HepG2 (cell line): ENCODE results near the gene APBB2. TPM values are rescaled to one million over a fixed set of nuclear protein-coding genes. Genes with fewer than 3 reads are reported as not detected.

Experiments used
- ATAC-seq: fragments of 200-7000 bp; cut with Tn5 transposase; 3 replicates; pipeline ENCODE4 v1.9.1; 2020; ENCODE audit warnings: mild to moderate bottlenecking, moderate library complexity
- BruUV-seq: library from RNA; stranded (reverse); fragments of 400-500 nt; replicated peaks from 2 replicates; lab custom pipeline; 2021; lab: Mats Ljungman, UMichigan
- CTCF ChIA-PET: fragments of 300-600 bp; formaldehyde crosslinking; extraction: SDS; loops from one replicate; lab custom pipeline; 2021; ENCODE audit warnings: low total read pairs, inconsistent platforms, low intra/inter-chr PET ratio; lab: Yijun Ruan, JAX
- POLR2A ChIA-PET: fragments of 350-600 bp; sonication (Branson Sonifier 250); formaldehyde crosslinking; loops from one replicate; lab custom pipeline; 2020; ENCODE audit warnings: antibody characterized with exemption, inconsistent platforms; lab: Yijun Ruan, JAX
- DNase-seq: peaks from one replicate; pipeline ENCODE4 v3.0.0-alpha.2; 2015; ENCODE audit warnings: low spot score
- FAIRE-seq: peaks from 3 replicates; lab custom pipeline; 2011; peaks lifted over from hg19 to GRCh38; lab: Jason Lieb, UNC
- H2AFZ ChIP-seq: one replicate; pipeline ENCODE4 v1.6.1; 2011; ENCODE audit warnings: low read length, inconsistent platforms
- H3K27ac ChIP-seq: fragments of 300-600 bp; 3 replicates; pipeline ENCODE4 v1.8.0; 2011; ENCODE audit warnings: mixed run types, mild to moderate bottlenecking, mixed read lengths, low read length, inconsistent platforms; ENCODE audit not compliant: insufficient read depth; ENCODE audit errors: extremely low read length
- H3K27me3 ChIP-seq, 2 experiments: fragments of 200-600 bp in 1 of 2; 2 replicates in 1 of 2; 3 replicates in 1 of 2; pipeline versions ENCODE4 v1.6.0 to v1.8.0; 2011; ENCODE audit warnings: low read length in 2 of 2, mild to moderate bottlenecking in 2 of 2, moderate library complexity in 2 of 2, inconsistent platforms in 1 of 2; ENCODE audit not compliant: insufficient read depth in 2 of 2, control insufficient read depth in 1 of 2
- H3K36me3 ChIP-seq, 2 experiments: fragments of 200-600 bp in 1 of 2; replicated peaks in 1 of 2; 2 replicates in 1 of 2; 3 replicates in 1 of 2; pipeline versions ENCODE4 v1.5.1 to v1.8.0; 2011; ENCODE audit warnings: low read length in 2 of 2, inconsistent platforms in 1 of 2; ENCODE audit not compliant: insufficient read depth in 2 of 2, control insufficient read depth in 1 of 2
- H3K4me1 ChIP-seq: 2 replicates; pipeline ENCODE4 v1.5.1; 2012; ENCODE audit warnings: low read length, inconsistent platforms; ENCODE audit not compliant: insufficient read depth
- H3K4me2 ChIP-seq: 2 replicates; pipeline ENCODE4 v1.6.0; 2011; ENCODE audit warnings: low read depth, low read length, inconsistent platforms
- H3K4me3 ChIP-seq, 3 experiments: fragments of 200-600 bp in 1 of 3; sonication (generic), shearing (Covaris generic) in 1 of 3; replicated peaks in 1 of 3; 2 replicates each; pipeline ENCODE4 v1.5.1; 2011 to 2016; ENCODE audit warnings: low read length in 3 of 3, inconsistent platforms in 2 of 3, low read depth in 2 of 3, mild to moderate bottlenecking in 2 of 3, control low read depth in 1 of 3, mixed read lengths in 1 of 3; ENCODE audit not compliant: insufficient read depth in 1 of 3
- H3K79me2 ChIP-seq: one replicate; pipeline ENCODE4 v1.6.1; 2011; ENCODE audit warnings: low read length, inconsistent platforms; ENCODE audit not compliant: insufficient read depth
- H3K9ac ChIP-seq: 2 replicates; pipeline ENCODE4 v1.6.0; 2011; ENCODE audit warnings: mild to moderate bottlenecking, low read depth, low read length, inconsistent platforms; ENCODE audit not compliant: insufficient read depth
- H3K9me3 ChIP-seq: 2 replicates; pipeline ENCODE4 v1.5.1; 2012; ENCODE audit warnings: mild to moderate bottlenecking, low read length
- H4K20me1 ChIP-seq: 2 replicates; pipeline ENCODE4 v1.6.0; 2011; ENCODE audit warnings: inconsistent platforms, mild to moderate bottlenecking, low read length, moderate library complexity; ENCODE audit not compliant: insufficient read depth
- GTF2F1 ChIP-seq: fragments of 150-350 bp; IDR thresholded peaks from 2 replicates; pipeline ENCODE4 v1.6.1; 2014; ENCODE audit warnings: low read length
- HOXA7 ChIP-seq: sonication (generic); formaldehyde crosslinking; IDR thresholded peaks from 2 replicates; pipeline ENCODE4 v1.8.1; 2022; ENCODE audit warnings: mild to moderate bottlenecking, missing genetic modification reagents, moderate library complexity
- NFE2L1 ChIP-seq: sonication (generic); formaldehyde crosslinking; IDR thresholded peaks from 2 replicates; pipeline ENCODE4 v1.4.0; 2020; ENCODE audit warnings: missing genetic modification reagents, mild to moderate bottlenecking, borderline replicate concordance
- ZNF3 ChIP-seq: IDR thresholded peaks from 2 replicates; pipeline ENCODE4 v1.7.0; 2017; ENCODE audit warnings: inconsistent platforms
- ZNF44 ChIP-seq: sonication (generic); formaldehyde crosslinking; IDR thresholded peaks from 2 replicates; pipeline ENCODE4 v1.5.1; 2020; ENCODE audit warnings: mild to moderate bottlenecking, missing genetic modification reagents
- ZNF564 ChIP-seq: sonication (generic); formaldehyde crosslinking; IDR thresholded peaks from 2 replicates; pipeline ENCODE4 v1.8.1; 2023; ENCODE audit warnings: mild to moderate bottlenecking, missing genetic modification reagents
- WGBS: methylation state at CpG from one replicate; pipeline ENCODE4 v1.1.6; 2017; ENCODE audit warnings: low lambda C conversion rate; 5-methylcytosine and 5-hydroxymethylcytosine counted together
- in situ Hi-C: cut with HindIII; loops from 2 replicates; pipeline ENCODE4 v1.10.0; 2017; ENCODE audit warnings: low pct_unique_long_range_greater_than_20kb; ENCODE audit not compliant: extremely low pct_ligation_motif_present
- intact Hi-C: fragments of 100-400 bp; cut with micrococcal nuclease; formaldehyde crosslinking; loops from one replicate; pipeline ENCODE4 v1.10.0; 2022; ENCODE audit not compliant: unreplicated experiment
- polyA plus RNA-seq, 8 experiments: library from polyadenylated mRNA; depleted of rRNA in 3 of 8; stranded (reverse) in 7 of 8; unstranded in 1 of 8; fragments of >200 nt; fragmentation: Illumina TruSeq in 4 of 8; extraction: Trizol in 4 of 8; gene quantifications; 2 replicates each; pipeline versions ENCODE4 v1.2.1 to v1.2.3, GENCODE V29; 2011 to 2016; ENCODE audit warnings: low read depth in 4 of 8, missing spikeins in 1 of 8, mixed read lengths in 1 of 8; ENCODE audit not compliant: insufficient read depth in 1 of 8
- total RNA-seq, 5 experiments: library from RNA; depleted of rRNA; stranded (reverse); fragments of >200 nt; fragmentation: Illumina TruSeq; extraction: Trizol; gene quantifications; 2 replicates each; pipeline ENCODE4 v1.2.3, GENCODE V29; 2016; ENCODE audit warnings: low read depth in 1 of 5
- TF ChIP-seq, protein P1 (sequence below): sonication (generic); formaldehyde crosslinking; IDR thresholded peaks from 2 replicates; pipeline ENCODE4 v1.5.0; 2020; ENCODE audit warnings: missing genetic modification reagents
- TF ChIP-seq, protein P2 (sequence below): sonication (generic); formaldehyde crosslinking; IDR thresholded peaks from 2 replicates; pipeline ENCODE4 v1.5.0; 2020; ENCODE audit warnings: missing genetic modification reagents
- TF ChIP-seq, protein P3 (sequence below), 2 experiments: fragments of 450-650 bp in 1 of 2; sonication (generic) in 1 of 2; formaldehyde crosslinking; IDR thresholded peaks; 2 replicates each; pipeline versions ENCODE4 v1.5.0 to v1.8.0; 2020 to 2022; ENCODE audit warnings: mild to moderate bottlenecking in 1 of 2, missing genetic modification reagents in 1 of 2

APBB2 gene
- total and polyA plus RNA-seq, 2 of the 13 experiments (the other 11 are each of a cell fraction or from before 2014, with no cell fraction given): 11.7 to 17.0 TPM

DNA sequence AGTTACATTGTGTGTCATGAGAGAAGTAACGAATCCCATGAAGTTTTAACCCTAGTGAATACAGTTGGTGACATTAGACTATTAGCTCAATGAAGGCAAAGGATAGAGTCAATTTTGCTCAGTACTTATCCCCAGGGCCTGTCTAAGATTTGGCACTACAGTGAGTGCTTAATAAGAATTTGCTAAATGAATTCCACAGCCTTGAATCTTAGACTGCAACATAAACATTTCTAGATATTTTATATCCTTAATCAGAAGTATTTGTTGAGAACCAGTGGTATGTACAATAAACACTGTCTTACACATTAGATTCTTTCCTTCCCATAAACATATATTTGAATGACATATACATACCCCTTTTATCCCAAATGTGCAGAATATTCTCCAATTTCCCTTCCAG lies 241.6 kb downstream of the APBB2 start:
- Histone ChIP-seq H3K79me2 (no peaks in the 10 kb centered on the region), H3K9me3 (no peaks in the 10 kb centered on the region), H3K4me2 (no peak overlapping the region), H4K20me1 (no peaks in the 10 kb centered on the region), H2AFZ (no peak overlapping the region), H3K27ac (no peak overlapping the region), H3K4me1 (no peaks in the 10 kb centered on the region), H3K36me3 (no peaks in the 10 kb centered on the region), H3K4me3 (no peak overlapping the region), H3K27me3 (no peaks in the 10 kb centered on the region), H3K9ac (no peak overlapping the region)
- ChIA-PET POLR2A (no interaction called here), CTCF (no interaction called here)
- DNase-seq (no peak), ATAC-seq (no peak), FAIRE-seq (no peak)
- TF ChIP-seq ZNF564 (CRISPR knock-in tag) (no peak), GTF2F1 (no peak), NFE2L1 (CRISPR knock-in tag) (no peak), ZNF3 (CRISPR knock-in tag) (no peak), HOXA7 (CRISPR knock-in tag) (no peak), ZNF44 (CRISPR knock-in tag) (no peak)
- TF ChIP-seq, protein P1, sequence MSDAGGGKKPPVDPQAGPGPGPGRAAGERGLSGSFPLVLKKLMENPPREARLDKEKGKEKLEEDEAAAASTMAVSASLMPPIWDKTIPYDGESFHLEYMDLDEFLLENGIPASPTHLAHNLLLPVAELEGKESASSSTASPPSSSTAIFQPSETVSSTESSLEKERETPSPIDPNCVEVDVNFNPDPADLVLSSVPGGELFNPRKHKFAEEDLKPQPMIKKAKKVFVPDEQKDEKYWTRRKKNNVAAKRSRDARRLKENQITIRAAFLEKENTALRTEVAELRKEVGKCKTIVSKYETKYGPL (CRISPR knock-in tag): no peak
- TF ChIP-seq, protein P2, sequence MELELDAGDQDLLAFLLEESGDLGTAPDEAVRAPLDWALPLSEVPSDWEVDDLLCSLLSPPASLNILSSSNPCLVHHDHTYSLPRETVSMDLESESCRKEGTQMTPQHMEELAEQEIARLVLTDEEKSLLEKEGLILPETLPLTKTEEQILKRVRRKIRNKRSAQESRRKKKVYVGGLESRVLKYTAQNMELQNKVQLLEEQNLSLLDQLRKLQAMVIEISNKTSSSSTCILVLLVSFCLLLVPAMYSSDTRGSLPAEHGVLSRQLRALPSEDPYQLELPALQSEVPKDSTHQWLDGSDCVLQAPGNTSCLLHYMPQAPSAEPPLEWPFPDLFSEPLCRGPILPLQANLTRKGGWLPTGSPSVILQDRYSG (CRISPR knock-in tag): no peak
- TF ChIP-seq, protein P3, sequence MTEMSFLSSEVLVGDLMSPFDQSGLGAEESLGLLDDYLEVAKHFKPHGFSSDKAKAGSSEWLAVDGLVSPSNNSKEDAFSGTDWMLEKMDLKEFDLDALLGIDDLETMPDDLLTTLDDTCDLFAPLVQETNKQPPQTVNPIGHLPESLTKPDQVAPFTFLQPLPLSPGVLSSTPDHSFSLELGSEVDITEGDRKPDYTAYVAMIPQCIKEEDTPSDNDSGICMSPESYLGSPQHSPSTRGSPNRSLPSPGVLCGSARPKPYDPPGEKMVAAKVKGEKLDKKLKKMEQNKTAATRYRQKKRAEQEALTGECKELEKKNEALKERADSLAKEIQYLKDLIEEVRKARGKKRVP (CRISPR knock-in tag; IDR thresholded peaks at IDR 0.05): no peak
- no TSS peak for BruUV-seq
- intact Hi-C loops: loop anchor here (10.0 kb wide), 1 partner anchor 152 kb away; no protein-coding TSS in a partner anchor
- WGBS: 100% methylated on average over 1 of the region's 1 CpG
- in situ Hi-C loops: no loop called here
